ENCODE data around the gene ACAT2.

- TF ChIP-seq CTCF (IDR thresholded peaks at IDR 0.05) (no peak), POLR2A (IDR thresholded peaks at IDR 0.05) (no peak)
These were observed 64.2 kb downstream of the ACAT2 start for GRCh38 chr6:159826004-159826403.
